HCT116 (cell line): Measurements from ENCODE around the gene LTV1.

Experiments used
- ATF3 ChIP-seq: IDR thresholded peaks from 2 replicates; pipeline ENCODE4 v1.6.1; 2012
- CBX3 ChIP-seq: IDR thresholded peaks from 2 replicates; pipeline ENCODE4 v1.6.1; 2012; ENCODE audit warnings: low read depth
- CTCF ChIP-seq, 3 experiments: fragments of 200-600 bp in 1 of 3; sonication (generic) in 1 of 3; IDR thresholded peaks in 2 of 3; conservative IDR thresholded peaks in 1 of 3; 2 replicates each; pipeline ENCODE4 v1.5.1; 2012 to 2017; ENCODE audit warnings: low read depth in 2 of 3, low read length in 2 of 3, antibody characterized with exemption in 1 of 3, borderline replicate concordance in 1 of 3, control low read depth in 1 of 3, mild to moderate bottlenecking in 1 of 3, mixed read lengths in 1 of 3, mixed run types in 1 of 3, moderate library complexity in 1 of 3; ENCODE audit not compliant: insufficient read depth in 1 of 3
- ELF1 ChIP-seq: IDR thresholded peaks from 2 replicates; pipeline ENCODE4 v1.6.1; 2012; ENCODE audit warnings: low read depth, borderline replicate concordance
- EZH2 ChIP-seq: fragments of 200-600 bp; sonication (generic); IDR thresholded peaks from 2 replicates; pipeline ENCODE4 v1.6.1; 2017; ENCODE audit warnings: antibody characterized with exemption, mixed run types
- EZH2phosphoT487 ChIP-seq: fragments of 200-600 bp; IDR thresholded peaks from 2 replicates; pipeline ENCODE4 v1.6.1; 2018; ENCODE audit warnings: antibody characterized with exemption, borderline replicate concordance
- FOSL1 ChIP-seq: IDR thresholded peaks from 2 replicates; pipeline ENCODE4 v1.6.1; 2012; ENCODE audit warnings: low read depth
- MAX ChIP-seq: IDR thresholded peaks from 2 replicates; pipeline ENCODE4 v1.6.1; 2012
- POLR2A ChIP-seq: IDR thresholded peaks from 2 replicates; pipeline ENCODE4 v1.7.0; 2011; ENCODE audit warnings: borderline replicate concordance; ENCODE audit not compliant: insufficient read depth, insufficient read length; ENCODE audit errors: extremely low read depth
- POLR2AphosphoS5 ChIP-seq: IDR thresholded peaks from 2 replicates; pipeline ENCODE4 v1.6.1; 2011; ENCODE audit warnings: mild to moderate bottlenecking, low read depth, low read length, moderate library complexity
- RAD21 ChIP-seq: IDR thresholded peaks from 2 replicates; pipeline ENCODE4 v1.6.1; 2012; ENCODE audit warnings: low read depth, mild to moderate bottlenecking
- SP1 ChIP-seq: IDR thresholded peaks from 2 replicates; pipeline ENCODE4 v1.6.1; 2012; ENCODE audit warnings: low read depth
- TCF7L2 ChIP-seq: IDR thresholded peaks from 2 replicates; pipeline ENCODE4 v1.7.0; 2011; ENCODE audit warnings: borderline replicate concordance, inconsistent platforms; ENCODE audit not compliant: insufficient read depth, insufficient read length; ENCODE audit errors: extremely low read depth
- YY1 ChIP-seq: IDR thresholded peaks from 2 replicates; pipeline ENCODE4 v1.6.1; 2011; ENCODE audit warnings: low read length, low read depth, moderate library complexity, mild to moderate bottlenecking; ENCODE audit not compliant: insufficient replicate concordance; ENCODE audit errors: extremely low read depth

GRCh38 chr6:143828572-143828971, 14.6 kb upstream of the LTV1 start:
- TF ChIP-seq SP1 = no peak
- TF ChIP-seq MAX = no peak
- TF ChIP-seq EZH2 = no peak
- TF ChIP-seq CTCF (IDR thresholded peaks at IDR 0.05 in 2 of 3, conservative IDR thresholded peaks at IDR 0.05 in 1 of 3; ENCODE audit: borderline replicate concordance in 1 of 3, insufficient read depth in 1 of 3, low read depth in 2 of 3, low read length in 2 of 3) = no peak
- TF ChIP-seq POLR2AphosphoS5 = no peak
- no peak for TF ChIP-seq ELF1
- no peak for TF ChIP-seq CBX3
- no peak for TF ChIP-seq FOSL1
- TF ChIP-seq YY1 = no peak
- TF ChIP-seq ATF3 = no peak
- no peak for TF ChIP-seq POLR2A
- TF ChIP-seq TCF7L2 = no peak
- no peak for TF ChIP-seq EZH2phosphoT487
- TF ChIP-seq RAD21 = no peak
